Calu3 (cell line): ENCODE data around the gene SLC13A2. TPM values are rescaled to one million over a fixed set of nuclear protein-coding genes. Genes with fewer than 3 reads are reported as not detected.

Experiments used
- BruUV-seq: library from RNA; stranded (reverse); fragments of 400-500 nt; replicated peaks from 2 replicates; lab custom pipeline; 2021; lab: Mats Ljungman, UMichigan
- CTCF ChIA-PET: fragments of 300-600 bp; sonication (Branson Sonifier 250); formaldehyde crosslinking; loops from one replicate; lab custom pipeline; 2022; ENCODE audit warnings: antibody characterized with exemption; lab: Charles Lee
- DNase-seq: peaks from one replicate; pipeline ENCODE4 v3.0.0; 2022
- H3K27ac Mint-ChIP-seq: one replicate; pipeline ENCODE4 v1.8.0; 2022; ENCODE audit warnings: mixed read lengths; ENCODE audit not compliant: unreplicated experiment
- H3K27me3 Mint-ChIP-seq: one replicate; pipeline ENCODE4 v1.8.0; 2022; ENCODE audit warnings: mixed read lengths; ENCODE audit not compliant: unreplicated experiment
- H3K36me3 Mint-ChIP-seq: one replicate; pipeline ENCODE4 v1.8.0; 2022; ENCODE audit warnings: mild to moderate bottlenecking, moderate library complexity, mixed read lengths; ENCODE audit not compliant: insufficient read depth, unreplicated experiment
- H3K4me1 Mint-ChIP-seq: one replicate; pipeline ENCODE4 v1.8.0; 2022; ENCODE audit warnings: mild to moderate bottlenecking, low read depth, mixed read lengths; ENCODE audit not compliant: unreplicated experiment
- H3K4me3 Mint-ChIP-seq: one replicate; pipeline ENCODE4 v1.8.0; 2022; ENCODE audit warnings: mild to moderate bottlenecking, low read depth, moderate library complexity, mixed read lengths; ENCODE audit not compliant: unreplicated experiment
- H3K9me3 Mint-ChIP-seq: one replicate; pipeline ENCODE4 v1.8.0; 2022; ENCODE audit warnings: low read depth, mixed read lengths; ENCODE audit not compliant: unreplicated experiment
- intact Hi-C: fragments of 100-400 bp; cut with micrococcal nuclease; formaldehyde crosslinking; loops from one replicate; pipeline ENCODE4 v1.10.0; 2022; ENCODE audit not compliant: unreplicated experiment
- total RNA-seq: library from RNA; stranded (reverse); gene quantifications from 2 replicates; pipeline ENCODE4 v1.2.3, GENCODE V29; 2022
- TF ChIP-seq, protein P1 (sequence below): fragments of 200-600 bp; IDR thresholded peaks from one replicate; pipeline ENCODE4 v1.8.0; 2022; ENCODE audit warnings: antibody characterized with exemption; ENCODE audit not compliant: unreplicated experiment

The SLC13A2 gene
- total RNA-seq, 1 experiment from 2014 or later: not detected

DNA sequence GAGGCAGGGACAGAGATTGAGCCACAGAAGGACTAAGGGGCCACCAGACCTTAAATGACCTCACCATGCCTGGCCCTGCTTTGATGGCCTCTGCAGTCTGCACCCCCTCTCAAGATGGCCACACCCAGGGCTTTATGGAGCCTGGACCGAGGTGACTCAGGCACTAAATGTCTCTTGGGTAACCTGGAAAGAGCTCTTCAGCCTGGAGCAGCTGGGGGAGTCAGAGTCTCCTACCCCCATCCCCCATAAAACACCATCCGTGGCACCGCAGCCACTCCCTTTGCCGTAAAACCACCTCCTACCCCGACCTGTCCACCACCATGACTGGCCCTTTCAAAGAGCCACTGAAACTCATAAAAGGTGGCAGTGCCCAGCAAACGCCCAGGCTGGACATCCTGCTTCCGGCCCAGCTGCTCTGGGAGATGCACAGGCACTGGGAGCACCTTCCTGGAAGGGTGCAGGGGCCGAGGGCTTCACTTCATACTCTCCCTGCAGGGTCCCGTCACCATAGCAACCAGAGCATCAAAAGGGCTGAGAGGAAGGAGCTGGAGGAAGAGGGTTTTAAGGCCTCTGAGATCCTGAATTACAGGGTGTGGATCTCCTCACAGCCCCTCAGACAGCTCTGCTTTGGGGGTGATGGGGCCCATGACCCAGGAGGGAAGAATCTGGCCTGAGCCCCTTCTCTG lies 55.0 kb downstream of the SLC13A2 start:
- Mint-ChIP-seq H3K9me3 (no peaks in the 10 kb centered on the region), H3K4me3 (no peak overlapping the region), H3K27me3 (peaks cover 34% of the 10 kb centered on the region), H3K4me1 (peaks cover 14% of the 10 kb centered on the region), H3K36me3 (peaks cover 4% of the 10 kb centered on the region), H3K27ac (no peak overlapping the region)
- BruUV-seq: no TSS peak
- TF ChIP-seq, protein P1, sequence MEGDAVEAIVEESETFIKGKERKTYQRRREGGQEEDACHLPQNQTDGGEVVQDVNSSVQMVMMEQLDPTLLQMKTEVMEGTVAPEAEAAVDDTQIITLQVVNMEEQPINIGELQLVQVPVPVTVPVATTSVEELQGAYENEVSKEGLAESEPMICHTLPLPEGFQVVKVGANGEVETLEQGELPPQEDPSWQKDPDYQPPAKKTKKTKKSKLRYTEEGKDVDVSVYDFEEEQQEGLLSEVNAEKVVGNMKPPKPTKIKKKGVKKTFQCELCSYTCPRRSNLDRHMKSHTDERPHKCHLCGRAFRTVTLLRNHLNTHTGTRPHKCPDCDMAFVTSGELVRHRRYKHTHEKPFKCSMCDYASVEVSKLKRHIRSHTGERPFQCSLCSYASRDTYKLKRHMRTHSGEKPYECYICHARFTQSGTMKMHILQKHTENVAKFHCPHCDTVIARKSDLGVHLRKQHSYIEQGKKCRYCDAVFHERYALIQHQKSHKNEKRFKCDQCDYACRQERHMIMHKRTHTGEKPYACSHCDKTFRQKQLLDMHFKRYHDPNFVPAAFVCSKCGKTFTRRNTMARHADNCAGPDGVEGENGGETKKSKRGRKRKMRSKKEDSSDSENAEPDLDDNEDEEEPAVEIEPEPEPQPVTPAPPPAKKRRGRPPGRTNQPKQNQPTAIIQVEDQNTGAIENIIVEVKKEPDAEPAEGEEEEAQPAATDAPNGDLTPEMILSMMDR: no peak
- DNase-seq: no peak
- intact Hi-C loops: no loop called here
- CTCF ChIA-PET: no interaction called here

DNA sequence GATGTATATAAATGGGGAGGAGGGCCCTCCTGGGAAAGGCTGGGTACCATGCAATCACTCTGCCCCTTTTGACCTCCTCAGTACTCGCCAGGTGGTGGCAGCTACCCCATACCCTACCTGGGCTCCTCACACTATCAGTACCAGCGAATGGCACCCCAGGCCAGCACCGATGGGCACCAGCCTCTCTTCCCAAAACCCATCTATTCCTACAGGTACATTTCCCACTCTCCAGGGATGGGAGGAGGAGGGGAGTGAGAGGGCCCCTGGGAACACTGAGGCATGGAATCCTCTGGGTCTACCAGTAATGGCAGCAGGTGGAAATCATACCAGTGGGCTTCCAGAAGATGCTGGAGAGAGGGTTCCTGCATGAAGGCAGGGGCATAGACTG lies 55.6 kb downstream of the SLC13A2 start:
- Mint-ChIP-seq H3K4me1 (peaks cover 17% of the 10 kb centered on the region), H3K4me3 (no peak overlapping the region), H3K9me3 (no peaks in the 10 kb centered on the region), H3K27ac (no peak overlapping the region), H3K36me3 (peaks cover 4% of the 10 kb centered on the region), H3K27me3 (peaks cover 36% of the 10 kb centered on the region)
- BruUV-seq: no TSS peak
- DNase-seq: no peak
- CTCF ChIA-PET: no interaction called here
- TF ChIP-seq, protein P1: no peak
- intact Hi-C loops: no loop called here

DNA sequence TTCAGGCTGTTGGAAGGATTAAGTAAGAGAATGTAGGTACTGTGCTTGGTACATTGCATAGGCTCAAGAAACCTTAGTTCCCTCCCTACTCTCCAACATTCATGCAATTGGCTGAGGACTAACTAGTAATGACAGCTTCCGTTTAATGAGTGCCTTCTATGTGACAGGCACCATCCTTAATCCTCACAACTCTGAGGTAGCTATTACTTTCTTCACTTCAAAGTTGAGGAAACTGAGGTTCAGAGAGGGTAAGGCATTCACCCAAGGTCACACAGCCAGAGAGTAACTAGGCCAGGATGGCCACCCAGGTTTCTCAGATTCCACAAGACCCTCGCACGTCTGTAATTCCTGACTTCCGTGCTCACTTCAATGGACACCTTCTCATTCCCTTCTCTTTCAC lies 56.8 kb downstream of the SLC13A2 start:
- peaks cover 4% of the 10 kb centered on the region for H3K36me3 Mint-ChIP-seq
- TF ChIP-seq, protein P1: no peak
- no peak overlapping the region for H3K27ac Mint-ChIP-seq
- no TSS peak for BruUV-seq
- no peaks in the 10 kb centered on the region for H3K9me3 Mint-ChIP-seq
- intact Hi-C loops: no loop called here
- peaks cover 39% of the 10 kb centered on the region for H3K27me3 Mint-ChIP-seq
- no peak overlapping the region for H3K4me3 Mint-ChIP-seq
- CTCF ChIA-PET: no interaction called here
- DNase-seq: no peak
- peaks cover 17% of the 10 kb centered on the region for H3K4me1 Mint-ChIP-seq

DNA sequence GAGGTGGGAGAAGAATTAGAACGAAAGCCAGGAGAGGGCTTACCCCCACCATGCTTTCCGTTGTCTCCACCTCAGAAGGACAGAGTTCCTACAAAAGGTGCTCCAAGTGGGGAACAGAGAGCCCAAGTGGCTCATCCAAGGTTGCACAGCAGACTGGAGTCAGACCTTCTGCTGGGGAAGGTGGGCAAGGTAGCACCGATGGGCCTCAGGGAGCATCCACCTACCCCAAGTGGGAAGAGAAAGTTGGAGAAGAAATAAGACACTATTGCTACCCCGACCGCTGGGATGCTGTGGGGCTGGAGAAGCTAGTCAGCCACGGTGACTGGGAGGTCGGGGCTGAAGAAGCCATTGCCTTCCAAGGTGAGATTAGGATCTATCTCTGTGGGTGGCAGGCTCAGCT lies 57.5 kb downstream of the SLC13A2 start:
- H3K27ac Mint-ChIP-seq: no peak overlapping the region
- peaks cover 39% of the 10 kb centered on the region for H3K27me3 Mint-ChIP-seq
- H3K4me1 Mint-ChIP-seq: peaks cover 17% of the 10 kb centered on the region
- BruUV-seq: no TSS peak
- peaks cover 4% of the 10 kb centered on the region for H3K36me3 Mint-ChIP-seq
- no peak for DNase-seq
- CTCF ChIA-PET: no interaction called here
- H3K4me3 Mint-ChIP-seq: no peak overlapping the region
- TF ChIP-seq, protein P1: no peak
- intact Hi-C loops: no loop called here
- H3K9me3 Mint-ChIP-seq: no peaks in the 10 kb centered on the region
